Inflammatory macrophage (primary cell): ENCODE results near the gene WLS.

ENCODE experiments used
- DNase-seq, 2 donors: peaks; one replicate each; pipeline ENCODE4 v3.0.0-alpha.2; 2020 to 2022

WLS gene

GRCh38 chr1:68131261-68131660 lies 101.1 kb downstream of the WLS start:
- DNase-seq = no peak

DNA sequence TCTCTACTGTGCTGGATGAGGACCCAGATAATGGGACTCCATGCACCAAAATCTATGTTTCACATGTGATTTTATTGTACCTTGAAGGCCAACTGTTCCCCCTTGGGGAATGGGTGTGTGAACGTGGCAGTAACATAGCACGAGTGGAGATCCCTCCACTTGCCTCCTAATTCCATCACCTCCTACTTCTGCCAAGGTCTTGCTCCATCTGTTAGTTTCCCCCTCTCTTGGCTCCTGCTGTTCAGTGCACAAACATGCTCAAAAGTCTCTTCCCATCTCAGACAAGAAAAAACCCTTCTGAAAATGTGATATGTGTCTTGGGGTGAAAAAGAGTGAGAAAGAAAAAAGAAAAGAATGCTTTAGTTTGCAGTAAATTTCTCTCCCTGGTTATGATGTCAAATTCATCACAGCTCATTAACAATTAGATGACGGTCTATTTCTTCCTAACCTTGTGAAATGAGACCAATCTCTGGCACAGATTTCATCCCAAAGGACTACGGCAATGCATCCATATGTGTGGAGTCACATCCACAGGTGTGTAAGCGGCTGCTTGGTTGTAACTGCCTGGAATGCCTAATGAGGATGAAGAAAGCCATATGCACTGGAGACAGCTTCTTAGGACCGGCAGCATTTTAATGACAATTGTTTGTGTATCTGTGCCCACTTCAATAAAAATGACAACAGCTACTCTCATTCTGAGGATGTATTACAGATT lies 102.6 kb downstream of the WLS start:
- no peak for DNase-seq

GRCh38 chr1:68128820-68129219 lies 103.5 kb downstream of the WLS start:
- DNase-seq = no peak

DNA sequence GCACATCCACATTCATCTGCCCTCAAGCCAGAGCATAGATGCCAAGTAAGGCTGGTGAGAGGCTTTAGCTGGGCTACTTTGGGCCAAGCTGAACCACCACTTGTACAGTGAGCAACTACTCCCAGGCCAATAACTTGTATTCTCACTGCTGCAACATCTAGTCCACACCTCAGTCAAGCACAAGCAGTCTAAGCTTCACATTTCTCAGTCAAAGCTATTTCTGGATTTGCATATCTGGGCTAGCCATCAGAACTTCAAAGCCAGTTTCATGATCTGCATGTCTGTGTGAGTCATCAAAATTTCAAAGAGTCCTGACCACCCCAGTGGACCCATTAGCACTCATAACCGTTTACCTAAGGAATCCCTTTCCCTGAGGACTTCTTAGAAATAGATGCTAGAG lies 104.2 kb downstream of the WLS start:
- no peak for DNase-seq

- DNase-seq = no peak
These were observed 110.8 kb downstream of the WLS start for GRCh38 chr1:68121536-68121935.

GRCh38 chr1:68120136-68120791 lies 112.1 kb downstream of the WLS start:
- peak; percentile 66 to 79 for DNase-seq

GRCh38 chr1:68119445-68119844 lies 112.9 kb downstream of the WLS start:
- DNase-seq = no peak

DNA sequence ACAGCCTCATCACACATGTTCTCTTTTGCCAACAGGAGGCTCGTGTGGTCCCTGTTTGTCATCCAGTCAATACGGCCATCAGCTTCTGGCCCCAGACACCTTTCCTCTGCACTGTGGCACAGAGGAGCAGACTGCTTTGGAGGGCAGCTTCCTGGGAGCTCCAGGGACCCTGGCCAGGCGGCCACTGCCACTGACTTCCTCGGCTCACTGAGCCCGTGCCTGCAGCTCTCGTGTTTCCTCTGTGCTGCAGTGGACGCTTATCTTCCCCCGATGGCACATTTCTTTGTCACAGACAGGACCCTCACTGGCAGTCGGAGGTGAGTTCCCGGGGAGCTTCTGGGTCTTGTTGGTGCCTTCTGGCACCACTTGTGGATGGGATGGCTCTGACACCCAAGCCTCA lies 114.9 kb downstream of the WLS start:
- no peak for DNase-seq

GRCh38 chr1:68116643-68117235 lies 115.6 kb downstream of the WLS start:
- DNase-seq = peak; percentile 50 to 59

- DNase-seq = no peak
These were observed 117.0 kb downstream of the WLS start for GRCh38 chr1:68115308-68115707.

DNA sequence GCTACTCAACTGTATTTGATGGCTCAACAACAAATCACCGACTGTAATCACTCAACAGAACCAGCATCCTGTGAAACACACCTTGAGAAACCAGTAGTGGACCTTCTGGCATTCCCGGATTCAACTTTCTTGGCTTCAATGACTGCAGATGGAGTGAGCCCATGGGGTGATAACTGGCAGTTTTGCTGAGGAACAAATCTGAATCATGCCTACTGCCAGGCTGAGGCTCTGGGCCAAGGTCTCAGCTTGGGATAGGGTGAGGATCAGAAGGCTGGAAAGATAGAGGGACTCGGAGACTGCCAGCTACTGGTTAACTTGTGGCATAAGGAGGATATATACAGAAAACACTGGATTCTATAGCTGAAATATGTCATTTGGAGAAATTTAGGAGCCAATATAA lies 118.4 kb downstream of the WLS start:
- no peak for DNase-seq

DNA sequence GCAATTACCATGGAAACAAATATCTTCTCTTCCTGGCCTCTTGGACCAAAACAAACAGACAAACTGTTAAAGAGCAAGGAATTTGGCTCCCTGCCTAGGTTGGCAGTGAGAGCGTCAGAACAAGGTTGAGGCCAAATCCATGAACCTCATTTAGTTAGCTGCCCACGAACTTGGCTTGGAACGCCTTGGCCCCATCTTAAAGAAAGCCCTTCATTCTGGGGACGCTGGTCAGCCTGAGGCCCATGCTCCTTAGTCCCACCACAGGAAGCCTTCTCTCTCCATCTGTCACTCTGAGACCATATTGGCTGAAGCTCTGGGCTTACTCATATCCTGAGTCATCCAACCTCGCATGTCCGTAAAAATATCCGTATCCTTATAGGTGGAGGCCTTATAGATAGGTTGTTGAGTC lies 119.5 kb downstream of the WLS start:
- no peak for DNase-seq

- peak in 1 of 2 donors; percentile 21 for DNase-seq
These were observed 120.5 kb downstream of the WLS start for GRCh38 chr1:68111519-68112436.

DNA sequence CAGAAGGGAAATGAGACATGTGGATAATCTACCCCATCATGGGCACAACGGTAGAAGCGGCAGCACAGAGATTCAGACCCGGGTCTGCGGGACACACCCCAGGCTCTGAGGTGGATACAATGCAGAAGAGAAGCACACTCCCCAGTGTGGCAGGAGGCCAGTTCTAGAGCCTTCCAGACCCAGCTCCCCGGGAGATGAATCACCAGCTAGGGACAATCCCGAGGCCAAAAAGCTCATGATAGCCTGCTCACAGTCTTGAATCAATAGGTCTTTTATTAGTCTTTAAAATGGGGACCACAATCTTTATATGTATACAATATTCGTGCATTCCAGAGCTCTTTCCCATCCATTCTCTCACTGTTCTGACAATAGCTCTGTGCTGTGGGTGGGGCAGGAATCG lies 124.6 kb downstream of the WLS start:
- no peak for DNase-seq

DNA sequence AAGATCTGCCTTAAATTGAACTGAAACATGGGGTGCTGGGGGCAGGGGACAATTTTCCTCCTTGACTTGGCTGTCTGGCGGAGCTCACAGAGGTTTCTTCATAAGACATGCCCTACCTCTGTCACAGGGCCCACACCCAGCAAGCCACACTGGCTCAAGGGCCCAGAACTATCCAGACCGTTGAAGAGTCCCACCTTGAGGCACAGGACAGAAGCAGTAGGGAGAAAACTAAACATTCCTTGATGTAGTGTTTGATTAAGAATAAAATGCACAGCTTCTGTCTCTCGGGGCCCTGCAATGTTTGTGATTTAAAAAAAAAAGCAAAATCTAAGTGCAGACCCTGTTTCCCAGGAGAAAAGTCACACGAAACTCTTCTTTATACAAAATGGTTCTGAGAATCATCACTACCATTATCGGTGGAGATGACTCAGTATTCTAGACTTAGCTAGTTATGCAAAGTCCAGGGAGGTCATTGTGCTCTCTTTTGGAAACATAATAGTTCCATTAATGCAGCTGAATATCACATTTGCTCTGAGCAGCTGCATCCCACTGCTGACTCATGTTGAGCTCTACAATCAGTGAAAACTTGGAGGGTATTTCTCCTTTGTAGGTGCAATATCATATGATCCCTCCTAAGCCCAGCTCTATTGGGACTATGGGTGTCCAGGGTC lies 128.3 kb downstream of the WLS start:
- DNase-seq = no peak

DNA sequence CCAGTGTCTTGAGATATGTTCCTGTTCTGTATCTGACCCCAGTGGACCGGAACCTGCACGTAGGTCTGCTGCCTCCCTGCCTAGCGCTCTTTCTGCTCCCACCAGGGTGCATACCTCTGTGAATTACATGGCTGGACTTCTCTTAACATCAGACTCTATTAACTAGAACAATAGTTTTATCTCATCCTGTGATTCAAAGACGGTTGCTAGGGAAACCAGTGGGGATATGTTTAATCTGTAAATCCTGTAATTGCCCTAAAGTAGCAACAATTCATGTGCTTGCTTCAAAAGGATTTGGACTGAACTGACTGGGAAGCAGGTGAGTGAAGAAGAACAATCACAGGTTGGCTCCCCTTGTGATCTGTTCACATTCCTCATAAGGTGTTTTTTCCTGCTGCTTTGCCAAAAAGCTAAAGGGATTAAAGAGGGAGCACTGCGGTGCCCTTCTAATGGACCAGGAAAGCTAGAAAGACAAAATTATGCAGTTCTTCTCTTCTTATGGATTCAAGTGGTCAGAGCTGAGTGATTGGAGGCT lies 129.2 kb downstream of the WLS start:
- DNase-seq = no peak

DNA sequence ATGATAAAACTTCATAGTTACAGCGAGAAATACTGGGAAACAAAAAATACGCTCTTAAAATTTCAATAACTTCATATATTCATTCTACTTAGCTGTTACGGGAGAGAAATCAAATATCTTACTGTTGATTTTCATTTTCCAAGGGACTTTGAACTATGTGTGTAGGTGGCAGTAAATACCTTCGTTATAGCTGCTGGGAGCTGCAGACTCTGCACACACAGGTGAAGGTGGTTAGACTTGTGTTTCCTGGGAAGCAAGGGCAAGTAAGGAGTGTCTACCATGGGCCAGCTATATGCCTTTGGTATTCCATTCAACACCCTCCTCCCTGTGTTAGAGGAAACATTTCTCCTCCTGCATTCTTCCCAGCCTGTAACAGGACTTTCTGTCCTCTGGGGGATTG lies 130.5 kb downstream of the WLS start:
- no peak for DNase-seq

DNA sequence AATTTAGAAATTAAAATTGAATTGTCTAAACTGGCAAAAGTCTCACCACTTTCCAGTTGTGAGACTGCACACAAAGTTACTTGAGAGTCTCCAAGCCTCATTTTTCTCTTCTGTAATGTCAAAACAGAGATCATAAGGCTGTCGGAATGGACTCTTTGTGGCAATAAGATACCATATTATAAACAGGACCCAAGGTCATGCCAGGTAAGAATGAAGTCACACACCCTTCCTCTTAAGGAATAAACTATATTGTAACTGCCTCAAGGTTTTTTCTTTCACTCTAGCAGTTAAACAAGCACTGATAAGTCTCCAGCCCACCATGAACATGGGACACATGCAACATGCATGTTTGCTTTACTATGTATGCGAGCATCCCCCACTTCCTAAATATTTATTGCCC lies 131.8 kb downstream of the WLS start:
- no peak for DNase-seq

DNA sequence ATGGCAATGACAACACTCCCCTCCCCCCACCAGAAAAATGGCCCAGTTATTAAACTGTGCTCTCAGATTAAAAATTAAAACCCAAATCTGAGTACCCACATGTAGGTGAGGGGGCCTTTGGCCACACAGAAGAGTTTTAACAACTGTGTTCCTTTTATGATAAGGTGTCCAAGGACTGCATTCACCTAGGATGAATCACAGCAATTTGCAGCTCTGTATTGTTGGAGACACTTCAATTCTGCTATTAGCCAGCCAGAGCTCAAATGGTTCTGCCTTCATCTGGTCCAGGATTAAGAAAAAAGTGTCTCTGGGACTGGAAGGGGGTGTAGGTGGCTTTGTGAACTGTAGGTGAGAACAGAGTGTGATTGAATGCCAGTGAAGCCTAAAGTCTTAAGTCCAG lies 138.6 kb downstream of the WLS start:
- DNase-seq = no peak

DNA sequence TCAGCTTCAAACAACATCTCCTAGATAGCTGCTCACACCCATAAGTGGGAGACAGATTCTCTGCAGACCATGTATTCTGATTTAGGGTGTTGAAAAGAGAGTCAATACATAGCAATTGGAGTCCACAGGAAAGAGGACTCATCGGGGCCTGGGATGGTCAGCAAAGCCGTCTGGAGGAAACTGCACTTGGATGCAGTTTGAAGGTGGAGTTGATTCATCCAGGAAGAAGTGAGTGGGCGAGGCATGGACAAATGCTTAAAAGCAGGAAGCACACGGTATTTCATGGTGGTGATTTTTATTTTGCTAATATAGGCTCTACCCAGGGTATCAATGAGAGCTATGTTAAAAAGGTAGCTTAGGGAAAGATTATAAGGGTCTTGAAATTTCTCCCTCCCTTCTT lies 145.1 kb downstream of the WLS start:
- DNase-seq = no peak

- no peak for DNase-seq
These were observed 146.6 kb downstream of the WLS start for GRCh38 chr1:68085752-68086151.

GRCh38 chr1:68083686-68084085 lies 148.6 kb downstream of the WLS start:
- DNase-seq = no peak
